Stimulated activated naive CD8-positive, alpha-beta T cell treated with anti-CD3 and anti-CD28 coated beads, Interleukin-15, amount 100 ng/mL, for 72 hours (primary cell): ENCODE results near the gene VSIG10L2.
A peak's percentile ranks its signal among the peaks of the same experiment; 100 is the strongest.

ENCODE experiments used
- ATAC-seq: fragments of 150-1000 bp; cut with Tn5 transposase; 2 replicates; pipeline ENCODE4 v1.10.0; 2021; ENCODE audit warnings: mild to moderate bottlenecking, moderate library complexity
- DNase-seq, 2 donors: peaks; one replicate each; pipeline ENCODE4 v3.0.0; 2021 to 2022
- H3K27ac Mint-ChIP-seq, 2 donors: one replicate each; pipeline ENCODE4 v1.8.0; 2022; ENCODE audit warnings: mild to moderate bottlenecking in 2 of 2, mixed read lengths in 2 of 2, moderate library complexity in 2 of 2
- H3K27me3 Mint-ChIP-seq: one replicate; pipeline ENCODE4 v1.8.0; 2022; ENCODE audit warnings: mixed read lengths
- H3K4me1 Mint-ChIP-seq: one replicate; pipeline ENCODE4 v1.8.0; 2022; ENCODE audit warnings: mild to moderate bottlenecking, mixed read lengths
- H3K4me3 Mint-ChIP-seq, 2 donors: one replicate each; pipeline ENCODE4 v1.8.0; 2022; ENCODE audit warnings: mild to moderate bottlenecking in 2 of 2, mixed read lengths in 2 of 2, moderate library complexity in 1 of 2
- H3K9me3 Mint-ChIP-seq, 2 donors: one replicate each; pipeline ENCODE4 v1.8.0; 2022; ENCODE audit warnings: mixed read lengths in 2 of 2

Gene VSIG10L2

GRCh38 chr11:125950696-125951651, 5.1 kb downstream of the VSIG10L2 start:
- H3K27ac Mint-ChIP-seq, result no peak overlapping the region
- H3K9me3 Mint-ChIP-seq, result no peaks in the 10 kb centered on the region
- ATAC-seq (peak; percentile 24), DNase-seq (no peak)
- H3K27me3 Mint-ChIP-seq, result no peaks in the 10 kb centered on the region
- H3K4me1 Mint-ChIP-seq, result no peaks in the 10 kb centered on the region
- H3K4me3 Mint-ChIP-seq, result no peak overlapping the region

GRCh38 chr11:125951731-125952130, 5.9 kb downstream of the VSIG10L2 start:
- no peak overlapping the region for H3K4me3 Mint-ChIP-seq
- no peak for ATAC-seq
- H3K27me3 Mint-ChIP-seq, result no peaks in the 10 kb centered on the region
- no peaks in the 10 kb centered on the region for H3K9me3 Mint-ChIP-seq
- DNase-seq, result no peak
- no peak overlapping the region for H3K27ac Mint-ChIP-seq
- H3K4me1 Mint-ChIP-seq, result no peaks in the 10 kb centered on the region

GRCh38 chr11:125952559-125952958, 6.7 kb downstream of the VSIG10L2 start:
- ATAC-seq (no peak), DNase-seq (no peak)
- Mint-ChIP-seq H3K4me1 (no peaks in the 10 kb centered on the region), H3K4me3 (no peak overlapping the region), H3K27me3 (no peaks in the 10 kb centered on the region), H3K27ac (no peak overlapping the region), H3K9me3 (no peaks in the 10 kb centered on the region)

GRCh38 chr11:125952973-125953372, 7.1 kb downstream of the VSIG10L2 start:
- ATAC-seq, result no peak
- H3K4me1 Mint-ChIP-seq, result no peaks in the 10 kb centered on the region
- H3K27ac Mint-ChIP-seq, result no peak overlapping the region

GRCh38 chr11:125953401-125953935, 7.6 kb downstream of the VSIG10L2 start:
- Mint-ChIP-seq H3K27me3 (no peaks in the 10 kb centered on the region), H3K9me3 (no peaks in the 10 kb centered on the region), H3K4me3 (no peak overlapping the region), H3K27ac (no peak overlapping the region), H3K4me1 (no peaks in the 10 kb centered on the region)
- DNase-seq, result no peak
- no peak for ATAC-seq

More at GRCh38 chr11:125952973-125953372, 7.1 kb downstream of the VSIG10L2 start:
- Mint-ChIP-seq H3K9me3 (no peaks in the 10 kb centered on the region), H3K27me3 (no peaks in the 10 kb centered on the region), H3K4me3 (no peak overlapping the region)
- no peak for DNase-seq

- H3K27ac Mint-ChIP-seq, result no peak overlapping the region
- no peak for ATAC-seq
- H3K9me3 Mint-ChIP-seq, result no peaks in the 10 kb centered on the region
- H3K27me3 Mint-ChIP-seq, result no peaks in the 10 kb centered on the region
- DNase-seq, result no peak
- no peak overlapping the region for H3K4me3 Mint-ChIP-seq
- no peaks in the 10 kb centered on the region for H3K4me1 Mint-ChIP-seq
Observed at GRCh38 chr11:125954123-125954944, 8.5 kb downstream of the VSIG10L2 start.

- ATAC-seq, result no peak
- Mint-ChIP-seq H3K4me1 (no peaks in the 10 kb centered on the region), H3K9me3 (no peaks in the 10 kb centered on the region), H3K4me3 (no peak overlapping the region), H3K27me3 (no peaks in the 10 kb centered on the region), H3K27ac (no peak overlapping the region)
- DNase-seq, result no peak
Observed at GRCh38 chr11:125954945-125955640, 9.2 kb downstream of the VSIG10L2 start.

- Mint-ChIP-seq H3K27me3 (no peaks in the 10 kb centered on the region), H3K4me1 (no peaks in the 10 kb centered on the region), H3K27ac (peak overlapping the region in 1 of 2 donors; percentile 16), H3K9me3 (no peaks in the 10 kb centered on the region), H3K4me3 (no peak overlapping the region)
- DNase-seq (no peak), ATAC-seq (no peak)
Observed at GRCh38 chr11:125955856-125956255, 10.0 kb downstream of the VSIG10L2 start.

- no peak overlapping the region for H3K4me3 Mint-ChIP-seq
- H3K9me3 Mint-ChIP-seq, result no peaks in the 10 kb centered on the region
- no peaks in the 10 kb centered on the region for H3K27me3 Mint-ChIP-seq
- no peak overlapping the region for H3K27ac Mint-ChIP-seq
- no peaks in the 10 kb centered on the region for H3K4me1 Mint-ChIP-seq
- no peak for DNase-seq
- ATAC-seq, result no peak
Observed at GRCh38 chr11:125956391-125957134, 10.7 kb downstream of the VSIG10L2 start.

- Mint-ChIP-seq H3K9me3 (peaks cover 5 to 6% of the 10 kb centered on the region in 2 donors), H3K27me3 (no peaks in the 10 kb centered on the region), H3K4me3 (no peak overlapping the region), H3K4me1 (no peaks in the 10 kb centered on the region), H3K27ac (no peak overlapping the region)
- DNase-seq (no peak), ATAC-seq (no peak)
Observed at GRCh38 chr11:125957618-125958332, 11.9 kb downstream of the VSIG10L2 start.

GRCh38 chr11:125958872-125959400, 13.1 kb downstream of the VSIG10L2 start:
- no peak overlapping the region for H3K4me3 Mint-ChIP-seq
- ATAC-seq, result no peak
- no peaks in the 10 kb centered on the region for H3K4me1 Mint-ChIP-seq
- no peak for DNase-seq
- H3K27ac Mint-ChIP-seq, result no peak overlapping the region
- peaks cover 9 to 10% of the 10 kb centered on the region in 2 donors for H3K9me3 Mint-ChIP-seq
- H3K27me3 Mint-ChIP-seq, result no peaks in the 10 kb centered on the region

GRCh38 chr11:125959511-125959910, 13.7 kb downstream of the VSIG10L2 start:
- no peak overlapping the region for H3K4me3 Mint-ChIP-seq
- H3K9me3 Mint-ChIP-seq, result peaks cover 9 to 10% of the 10 kb centered on the region in 2 donors
- H3K27me3 Mint-ChIP-seq, result no peaks in the 10 kb centered on the region
- ATAC-seq, result no peak
- H3K4me1 Mint-ChIP-seq, result no peaks in the 10 kb centered on the region
- H3K27ac Mint-ChIP-seq, result no peak overlapping the region
- DNase-seq, result no peak

GRCh38 chr11:125959931-125960330, 14.1 kb downstream of the VSIG10L2 start:
- Mint-ChIP-seq H3K4me1 (no peaks in the 10 kb centered on the region), H3K27ac (no peak overlapping the region), H3K27me3 (no peaks in the 10 kb centered on the region), H3K9me3 (peaks cover 9 to 10% of the 10 kb centered on the region in 2 donors), H3K4me3 (no peak overlapping the region)
- ATAC-seq, result no peak
- DNase-seq, result no peak

GRCh38 chr11:125960771-125961170, 14.9 kb downstream of the VSIG10L2 start:
- peaks cover 9 to 10% of the 10 kb centered on the region in 2 donors for H3K9me3 Mint-ChIP-seq
- no peak for DNase-seq
- no peaks in the 10 kb centered on the region for H3K27me3 Mint-ChIP-seq
- no peak overlapping the region for H3K4me3 Mint-ChIP-seq
- H3K4me1 Mint-ChIP-seq, result no peaks in the 10 kb centered on the region
- no peak for ATAC-seq
- H3K27ac Mint-ChIP-seq, result no peak overlapping the region
